Hypothalamus (tissue), 51 donors: ENCODE results near the gene SOX6.

ENCODE experiments used
- DNase-seq, 51 donors: peaks; one replicate each; lab custom pipeline; 2025; lab: John Stamatoyannopoulos, UW

Gene SOX6

DNA sequence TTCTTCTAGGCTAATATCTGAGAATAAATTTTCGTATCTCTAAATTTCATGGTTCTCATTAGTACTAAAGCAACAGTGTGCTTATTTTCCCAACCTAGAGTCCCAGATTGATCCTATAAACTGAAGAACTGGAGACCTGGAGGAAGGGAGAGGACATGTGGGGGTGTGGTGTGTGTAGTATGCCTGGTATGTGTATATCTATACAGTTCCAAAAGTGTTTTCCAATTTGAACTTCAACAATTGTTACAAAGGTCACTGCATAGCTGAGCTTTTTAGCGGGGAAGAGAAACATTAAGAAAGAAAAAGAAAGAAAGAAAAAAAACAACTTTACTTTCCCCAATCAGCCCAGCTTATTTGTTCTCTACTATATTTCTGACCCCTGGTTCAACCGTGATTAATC lies 152.1 kb downstream of the SOX6 start:
- DNase-seq: no peak

DNA sequence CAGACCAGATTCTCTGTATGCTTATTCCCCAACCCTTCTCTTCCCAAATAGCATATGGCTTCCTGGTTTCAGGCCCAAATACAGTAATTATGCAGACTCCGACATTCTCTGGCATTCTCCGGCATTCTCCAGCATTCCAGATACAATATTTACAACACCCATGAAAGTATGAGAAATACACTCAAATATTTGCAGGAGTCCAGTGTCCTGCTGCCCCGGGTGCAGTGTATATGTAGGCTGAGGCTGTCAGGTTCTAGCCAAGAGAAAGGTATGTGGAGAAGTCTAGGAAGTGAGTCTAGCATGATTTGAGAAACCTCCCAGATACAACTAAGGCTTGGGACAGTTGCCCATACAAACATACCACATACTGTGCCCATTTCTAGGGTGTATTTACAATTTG lies 160.7 kb downstream of the SOX6 start:
- DNase-seq: no peak

DNA sequence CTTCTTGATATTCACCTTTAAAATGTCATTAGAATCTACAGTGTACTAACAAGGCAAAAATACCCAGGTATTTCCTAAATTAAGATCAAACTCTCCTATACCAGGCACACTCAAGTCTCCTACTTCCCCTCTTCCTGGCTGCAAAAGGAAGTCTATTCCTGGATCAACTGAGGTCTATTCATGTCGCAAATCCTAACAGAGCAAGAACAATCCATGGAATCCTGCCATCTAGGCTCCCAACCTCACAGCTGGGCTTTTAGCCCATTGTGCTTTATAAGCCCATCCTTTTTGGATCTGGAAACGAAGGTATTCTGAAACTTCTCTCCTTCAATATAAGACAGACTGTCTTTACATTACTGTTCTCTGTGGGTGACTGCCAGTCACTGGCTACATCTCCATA lies 161.8 kb downstream of the SOX6 start:
- peak in 7 of 51 donors; percentile 1 to 29 (median 16) for DNase-seq

DNA sequence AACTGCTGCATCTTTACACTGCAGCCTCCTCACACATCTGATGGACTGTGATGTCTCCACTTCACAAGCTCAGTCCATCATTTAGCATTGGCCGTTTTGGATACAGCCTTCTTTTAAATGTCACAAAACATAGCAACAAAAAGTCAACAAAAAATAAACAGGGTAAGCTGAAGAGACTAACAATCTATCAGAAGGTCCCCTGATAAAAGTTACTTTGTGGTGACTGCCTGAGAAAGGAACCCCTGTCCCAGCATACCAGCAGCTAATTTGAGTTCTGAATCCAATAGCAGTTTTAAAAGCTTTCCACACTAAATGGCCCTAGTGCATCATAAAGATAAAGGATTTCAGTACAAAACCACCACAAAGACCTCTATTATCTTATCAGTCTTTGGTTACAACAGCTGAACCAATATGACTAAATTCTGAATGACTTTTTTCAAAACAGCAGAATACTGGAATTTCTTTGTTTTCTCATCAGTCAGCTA lies 162.4 kb downstream of the SOX6 start:
- DNase-seq: peak in 1 of 51 donors; percentile 37

DNA sequence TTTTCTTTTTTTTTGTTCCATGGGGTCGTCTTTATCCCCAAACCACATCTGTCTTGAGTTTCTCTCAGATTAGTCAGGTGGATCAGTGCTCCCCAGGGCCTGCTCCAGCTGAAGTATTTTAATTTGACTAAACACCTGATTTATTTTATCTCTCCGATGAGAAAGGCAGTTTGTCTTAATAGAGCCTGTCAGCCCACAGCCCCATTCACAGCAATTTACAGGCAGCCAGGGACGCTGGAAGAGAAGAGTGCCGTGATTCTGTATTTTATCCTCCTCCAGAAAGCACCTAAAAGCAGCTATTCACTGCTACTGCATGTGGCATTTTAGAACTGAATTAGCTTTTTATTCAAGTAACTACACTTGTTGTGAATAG lies 164.5 kb downstream of the SOX6 start:
- peak in 4 of 51 donors; percentile 8 to 31 (median 14) for DNase-seq

DNA sequence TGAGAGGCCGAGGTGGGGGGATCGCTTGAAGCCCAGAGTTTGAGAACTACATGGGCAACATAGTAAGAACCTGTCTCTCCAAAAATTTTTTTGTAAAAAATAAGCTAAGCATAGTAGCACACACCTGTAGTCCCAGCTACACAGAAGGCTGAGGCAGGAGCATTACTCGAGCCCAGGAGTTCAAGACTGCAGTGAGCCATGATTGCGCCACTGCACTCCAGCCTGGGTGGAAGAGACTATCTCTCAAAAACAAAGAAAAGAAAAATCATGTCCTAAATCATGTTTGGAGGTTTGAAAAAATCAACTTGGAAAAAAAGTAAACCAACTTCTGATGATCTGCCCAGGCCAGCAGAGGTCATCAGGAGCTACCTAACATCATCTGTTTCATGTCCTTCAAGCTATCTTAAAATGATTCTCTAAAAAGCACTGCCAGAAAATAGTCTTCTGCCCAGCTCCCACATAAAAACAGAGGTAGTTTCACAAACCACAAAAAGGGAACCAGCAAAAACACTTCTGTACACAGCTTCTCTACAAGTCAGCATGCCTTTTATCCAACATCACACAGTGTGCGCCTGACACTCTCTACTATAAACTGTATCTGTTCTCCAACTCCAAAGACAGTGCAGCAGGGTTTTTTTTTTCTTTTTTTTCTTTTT lies 165.0 kb downstream of the SOX6 start:
- peak in 2 of 51 donors; percentile 10 to 20 for DNase-seq

DNA sequence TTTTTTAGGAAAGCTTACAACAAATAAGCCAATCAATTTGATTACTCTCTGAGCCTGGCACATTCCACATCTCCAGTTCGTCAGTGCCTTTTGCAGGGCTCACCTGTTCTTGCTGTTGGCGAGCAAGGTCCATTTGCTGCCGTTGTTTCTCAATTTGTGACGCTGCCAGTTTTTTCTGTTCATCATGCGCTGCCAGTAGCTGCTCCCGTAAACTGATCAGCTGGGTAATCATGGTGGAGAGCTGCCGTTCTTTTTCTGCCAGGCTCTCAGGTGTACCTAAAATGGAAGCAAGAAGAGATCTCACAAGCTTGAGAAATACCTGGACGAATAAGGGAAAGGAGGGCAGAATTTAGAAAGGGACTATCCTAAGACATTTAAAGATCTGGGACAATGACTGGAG lies 169.7 kb downstream of the SOX6 start:
- DNase-seq: no peak

DNA sequence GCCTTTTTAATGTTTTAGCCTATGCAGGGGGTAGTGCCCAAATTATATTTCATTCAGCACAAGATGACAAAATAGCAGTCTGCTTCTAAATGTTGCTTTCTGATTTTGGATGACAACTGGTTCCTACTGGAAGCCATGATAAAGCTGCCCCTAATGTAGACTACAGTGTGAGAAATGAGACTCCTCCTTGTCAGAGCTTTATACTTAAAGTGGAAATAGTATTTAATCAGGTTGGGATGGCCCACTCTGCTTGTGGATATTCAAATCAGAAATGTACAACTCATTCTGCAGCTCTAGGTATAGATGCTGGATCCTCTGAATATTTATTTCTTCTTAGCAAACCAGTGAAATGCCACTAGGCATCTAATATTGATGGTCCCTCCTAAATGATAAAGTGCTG lies 171.3 kb downstream of the SOX6 start:
- no peak for DNase-seq

DNA sequence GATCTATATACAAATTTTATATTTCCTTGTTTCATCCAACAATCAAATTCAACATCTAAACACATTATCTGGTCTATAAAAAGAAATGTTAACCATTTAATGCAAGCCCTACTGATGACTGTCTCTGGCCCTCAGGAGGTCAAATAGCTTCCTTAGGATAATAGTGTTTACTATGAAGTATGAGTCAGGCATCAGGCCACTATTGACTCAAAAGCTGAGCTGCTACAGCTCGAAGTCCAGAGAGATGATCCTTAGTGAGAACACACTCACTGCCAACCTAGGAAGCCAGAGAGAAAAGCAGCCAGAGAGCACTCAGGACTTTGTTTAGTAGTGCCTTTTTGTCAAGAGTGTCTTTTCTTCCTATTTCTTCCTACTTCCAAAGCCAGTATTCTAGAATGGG lies 171.8 kb downstream of the SOX6 start:
- DNase-seq: peak in 3 of 51 donors; percentile 0 to 17 (median 5)

DNA sequence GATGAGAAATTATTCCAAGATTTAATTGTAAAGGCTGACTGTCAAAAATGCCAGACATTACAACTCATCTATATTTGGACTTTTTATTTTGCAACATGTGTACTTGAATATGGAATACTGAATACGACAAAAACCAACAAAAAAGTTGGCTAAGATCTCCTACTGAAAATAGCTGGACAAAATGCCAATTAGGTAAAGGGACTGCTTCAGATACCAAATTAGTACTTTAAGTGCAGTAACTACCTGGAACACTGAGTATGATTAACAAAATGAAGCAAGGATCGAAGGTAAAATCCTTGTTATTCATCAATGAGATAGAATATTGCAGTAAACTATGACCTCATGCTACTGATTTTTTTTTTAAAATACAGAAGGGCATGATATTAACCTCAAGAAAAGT lies 173.8 kb downstream of the SOX6 start:
- DNase-seq: no peak

DNA sequence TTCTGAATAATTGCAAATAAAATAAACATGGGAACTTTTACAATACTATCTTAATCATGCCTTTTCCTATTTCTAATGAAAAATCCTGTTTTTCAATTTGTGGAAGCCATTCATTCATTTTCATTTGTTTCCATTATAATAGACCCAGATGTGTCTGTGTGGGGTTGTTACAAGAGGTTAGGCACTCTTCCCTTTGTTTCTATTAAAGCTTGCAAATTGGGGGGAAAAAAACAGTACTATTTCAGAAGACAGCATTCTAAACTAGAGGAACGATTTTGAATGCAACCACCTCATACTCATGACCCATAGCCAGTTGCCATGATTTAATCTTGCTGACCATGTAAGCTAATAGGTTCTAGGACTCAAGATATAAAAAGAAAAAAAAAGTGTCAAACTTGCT lies 175.5 kb downstream of the SOX6 start:
- DNase-seq: no peak

DNA sequence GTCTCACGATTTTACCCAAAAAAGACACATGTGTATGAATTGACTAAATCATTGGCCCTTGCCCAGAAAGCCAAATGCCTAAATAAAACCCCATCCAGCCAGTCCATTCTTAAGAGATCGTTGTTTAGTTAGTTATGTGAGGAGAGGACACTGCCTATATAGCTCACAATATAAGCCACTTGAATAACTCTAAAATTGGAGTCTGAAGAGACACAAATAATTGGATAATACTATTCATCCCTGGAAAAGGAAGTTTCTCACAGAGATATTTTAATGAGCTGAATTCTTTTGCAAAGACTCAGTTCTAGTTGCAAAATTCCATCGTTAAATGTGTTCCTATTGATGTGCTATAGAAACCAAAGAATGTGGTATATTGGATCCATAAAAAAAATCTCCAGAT lies 176.7 kb downstream of the SOX6 start:
- no peak for DNase-seq

DNA sequence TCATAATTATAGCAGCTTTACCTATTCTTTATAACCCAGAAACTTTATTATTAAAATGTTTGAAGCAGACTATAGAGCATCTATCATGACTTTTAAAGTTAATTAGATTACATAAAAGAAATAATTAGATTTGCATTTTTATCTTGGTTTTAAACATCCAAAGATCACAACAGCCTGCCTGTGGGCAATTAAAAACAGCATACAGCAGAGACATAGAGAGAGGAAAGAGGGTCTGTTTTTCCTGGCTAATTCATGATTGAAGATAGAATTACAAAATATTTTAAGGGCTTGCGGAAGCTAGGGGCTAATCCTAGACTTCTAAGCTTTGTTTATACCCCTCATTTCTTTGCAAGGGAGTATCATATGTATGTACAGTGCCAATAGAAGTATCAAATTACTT lies 178.1 kb downstream of the SOX6 start:
- no peak for DNase-seq

DNA sequence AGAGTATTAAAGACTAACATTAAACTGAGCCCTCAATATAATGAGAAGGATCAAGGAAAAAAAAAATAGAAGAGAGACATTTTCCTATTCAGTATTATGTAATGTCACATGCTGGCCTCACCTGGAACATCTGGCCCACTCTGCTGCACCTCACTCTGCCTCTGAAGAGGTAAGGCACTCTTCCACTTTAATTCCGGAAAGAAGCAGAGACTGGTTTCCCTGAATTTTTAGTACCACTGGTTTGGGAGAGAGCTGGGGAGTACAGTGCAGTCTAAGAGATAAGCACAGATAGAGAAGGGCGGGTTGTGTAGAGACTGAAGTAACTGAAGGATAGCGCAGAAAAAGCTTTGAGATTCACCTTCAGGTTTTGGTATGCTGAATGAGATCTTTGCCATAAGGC lies 178.7 kb downstream of the SOX6 start:
- no peak for DNase-seq

DNA sequence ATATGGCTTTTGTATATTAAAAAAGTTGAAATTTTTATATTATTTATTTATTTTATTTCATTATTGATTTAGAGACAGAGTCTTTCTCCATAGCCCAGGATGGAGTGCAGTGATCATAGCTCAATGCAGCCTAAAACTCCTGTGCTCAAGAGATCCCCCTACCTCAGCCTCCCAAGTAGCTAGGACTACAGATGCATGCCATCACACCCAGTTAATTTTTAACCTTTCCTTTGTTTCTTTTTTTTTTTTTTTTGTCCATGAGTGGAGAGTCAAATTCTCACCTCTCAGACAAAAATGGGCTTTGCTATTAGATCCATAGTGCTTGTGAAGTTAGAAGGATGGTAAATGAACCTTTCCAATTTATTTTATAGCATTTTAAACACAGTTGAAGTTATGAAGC lies 182.5 kb downstream of the SOX6 start:
- no peak for DNase-seq

DNA sequence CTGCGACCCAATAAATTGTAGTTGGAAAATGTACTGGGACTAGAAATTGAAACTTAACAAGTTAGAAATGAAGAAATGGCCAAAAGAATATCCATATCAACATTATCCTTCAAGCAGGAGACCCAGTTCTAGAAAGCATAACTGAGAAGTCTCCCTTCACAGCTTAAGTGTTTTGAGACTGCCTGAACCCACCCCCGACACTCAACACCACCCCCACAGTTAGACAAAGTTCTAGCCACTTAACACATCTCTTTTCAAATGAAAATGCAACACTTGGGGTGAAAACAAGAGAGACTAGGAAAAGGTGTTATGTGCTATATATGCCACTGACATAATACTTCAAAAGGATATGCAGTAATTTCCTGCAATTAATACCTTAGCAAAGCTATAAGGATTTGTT lies 184.5 kb downstream of the SOX6 start:
- DNase-seq: no peak

DNA sequence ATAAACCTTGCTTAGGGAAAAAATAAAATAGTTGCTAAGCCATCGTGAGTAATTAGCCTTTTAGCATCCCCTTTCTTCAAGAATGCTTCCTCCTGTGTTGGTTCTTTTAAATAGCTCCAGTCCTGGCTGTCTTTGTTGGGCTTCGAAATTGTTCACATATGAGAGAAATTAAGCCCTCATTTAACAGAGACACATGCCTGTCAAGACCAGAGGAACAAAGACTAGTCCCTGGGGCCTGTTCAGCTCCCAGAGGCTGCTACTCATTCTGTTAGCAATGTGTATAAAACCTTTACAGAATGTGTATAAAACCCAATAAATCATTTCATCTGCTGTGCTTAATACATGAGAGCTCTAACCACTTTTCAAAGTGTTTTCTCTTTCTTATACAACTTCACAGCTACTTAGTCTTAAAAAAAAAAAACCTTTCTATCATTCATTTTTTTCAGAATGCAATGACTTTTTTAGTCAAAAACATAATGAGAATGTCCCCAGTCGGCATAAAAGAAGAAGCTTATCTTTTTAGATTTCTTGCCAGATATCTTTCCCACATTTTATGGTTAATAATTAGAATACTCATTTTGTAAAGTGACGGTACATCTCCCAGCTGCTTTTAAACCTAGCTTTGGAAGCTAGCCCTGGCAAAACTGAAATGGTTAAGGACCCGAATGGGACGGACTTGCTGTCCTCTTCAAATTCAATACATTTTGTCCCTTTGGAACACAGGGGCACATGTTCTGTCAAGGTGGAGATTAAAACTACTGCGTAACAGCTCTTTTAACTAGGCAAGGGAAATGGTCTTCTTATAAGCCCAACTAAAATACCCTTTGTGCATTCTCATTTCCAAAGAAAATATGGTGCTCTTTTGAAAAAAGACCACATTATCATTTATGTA lies 186.1 kb downstream of the SOX6 start:
- no peak for DNase-seq

DNA sequence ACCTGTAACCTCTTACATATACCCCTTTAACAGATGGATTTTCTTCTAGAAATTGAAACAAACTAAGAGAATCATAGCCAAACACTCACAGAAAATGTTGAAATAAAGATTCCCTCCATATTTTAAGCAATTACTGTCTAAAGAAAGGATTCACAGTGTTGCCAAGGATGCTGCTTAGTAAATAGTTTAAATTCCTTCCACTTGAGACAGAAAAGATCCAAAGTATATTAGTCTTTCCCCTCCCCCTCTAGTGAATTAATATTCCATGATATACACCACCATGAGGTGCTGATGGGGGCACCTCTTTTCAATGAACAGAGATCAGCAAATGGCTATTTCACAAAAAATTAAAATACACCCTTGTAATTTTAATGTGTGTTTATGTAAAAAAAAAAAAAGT lies 186.8 kb downstream of the SOX6 start:
- DNase-seq: no peak

DNA sequence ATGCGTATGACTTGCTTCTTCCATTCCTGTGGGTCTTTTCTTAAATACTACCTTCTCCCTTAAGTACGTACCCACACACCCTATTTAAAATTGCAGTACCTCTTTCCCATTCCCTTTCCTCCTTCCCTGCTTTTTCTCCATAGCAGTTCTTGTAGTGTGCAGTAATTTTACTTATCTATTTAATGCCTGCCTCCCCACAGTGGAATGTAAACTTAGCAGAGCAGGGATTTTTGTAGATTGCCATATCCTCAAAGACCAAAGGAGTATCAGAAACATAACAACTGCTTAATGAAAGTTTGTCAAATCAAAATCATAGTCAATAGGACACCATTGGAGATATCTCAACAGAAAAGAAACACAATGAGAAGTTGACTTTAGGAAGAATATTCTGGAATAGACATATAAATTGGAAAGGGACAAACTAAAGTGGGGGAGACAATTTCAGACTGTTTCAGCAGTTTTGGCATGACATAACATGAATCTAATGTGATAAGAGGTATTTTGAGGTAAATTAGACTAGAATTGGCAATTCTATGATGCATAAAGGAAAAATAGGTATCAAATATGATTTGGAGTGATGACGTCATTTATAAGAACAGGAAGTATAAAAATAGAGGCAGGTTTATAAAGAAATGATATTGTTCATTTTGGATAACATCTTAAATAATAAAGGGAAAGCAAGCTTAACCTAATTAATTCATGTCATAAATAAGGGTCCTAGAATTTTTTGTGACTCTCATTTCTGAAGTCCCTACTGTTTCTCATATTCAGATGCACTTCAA lies 188.4 kb downstream of the SOX6 start:
- DNase-seq: no peak

DNA sequence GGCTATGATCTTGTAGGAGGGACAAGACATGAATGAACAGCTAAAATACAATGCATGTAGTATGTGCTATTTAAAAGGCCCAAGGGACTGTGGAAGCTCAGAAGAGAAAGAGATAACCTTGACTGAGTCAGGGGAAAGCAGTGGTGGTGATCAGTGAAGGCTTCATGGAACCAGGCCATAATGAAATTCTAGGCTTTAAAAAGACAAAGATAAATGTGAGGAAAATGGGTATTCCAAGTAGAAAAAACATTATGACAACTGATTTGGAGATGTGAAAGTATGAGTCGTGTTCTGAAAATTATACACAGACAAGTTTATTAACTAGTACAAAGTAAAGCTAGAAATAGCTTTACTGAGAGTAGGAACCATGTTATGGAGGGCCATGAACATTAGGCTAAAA lies 189.8 kb downstream of the SOX6 start:
- DNase-seq: no peak

DNA sequence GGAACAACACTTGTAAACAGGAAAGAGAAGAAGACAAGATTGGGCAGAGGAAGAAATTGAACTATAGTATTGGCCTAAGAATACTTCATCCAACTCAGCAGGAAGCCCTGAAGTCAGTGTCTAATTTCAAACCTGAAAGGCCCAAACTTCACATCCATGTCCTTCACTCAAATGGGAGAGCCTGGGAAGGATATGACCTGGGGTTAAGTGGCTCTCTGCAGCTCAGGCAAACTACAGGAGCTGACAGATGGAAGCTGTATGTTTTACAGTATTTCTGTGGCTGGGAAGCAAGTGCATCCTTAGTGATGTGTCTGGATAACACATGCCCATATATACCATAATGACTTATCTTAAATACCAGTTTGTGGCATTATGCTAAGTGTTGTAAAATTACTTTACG lies 196.2 kb downstream of the SOX6 start:
- DNase-seq: no peak
